Psoas muscle (tissue), 8 donors: ENCODE results near the gene CAMK2N2. TPM values are rescaled to one million over a fixed set of nuclear protein-coding genes. Genes with fewer than 3 reads are reported as not detected.

ENCODE experiments used
- ATAC-seq, 4 donors: fragments of 200-7000 bp; cut with Tn5 transposase; one replicate each; pipeline ENCODE4 v1.9.1; 2020; ENCODE audit warnings: moderate library complexity in 3 of 4, mild to moderate bottlenecking in 2 of 4
- DNase-seq, 2 donors: peaks; one replicate each; pipeline ENCODE4 v3.0.0-alpha.2; 2020
- H3K27ac ChIP-seq: fragments of 200-600 bp; one replicate; pipeline ENCODE4 v1.8.0; 2022
- H3K27me3 ChIP-seq, 3 donors: fragments of 200-600 bp in 1 of 3; one replicate each; pipeline versions ENCODE4 v1.6.1 to v1.8.0; 2013 to 2022; ENCODE audit warnings: low read length in 2 of 3, mild to moderate bottlenecking in 2 of 3, moderate library complexity in 1 of 3; ENCODE audit not compliant: insufficient read depth in 3 of 3
- H3K36me3 ChIP-seq, 2 donors: fragments of 200-600 bp in 1 of 2; one replicate each; pipeline versions ENCODE4 v1.6.1 to v1.8.0; 2013 to 2022; ENCODE audit warnings: low read depth in 1 of 2, mild to moderate bottlenecking in 1 of 2, moderate library complexity in 1 of 2; ENCODE audit not compliant: insufficient read depth in 1 of 2
- H3K4me1 ChIP-seq: fragments of 200-600 bp; one replicate; pipeline ENCODE4 v1.8.0; 2022
- H3K4me3 ChIP-seq: fragments of 200-600 bp; one replicate; pipeline ENCODE4 v1.8.0; 2022; ENCODE audit warnings: mild to moderate bottlenecking
- H3K9me3 ChIP-seq: fragments of 200-600 bp; one replicate; pipeline ENCODE4 v1.8.0; 2022
- CTCF ChIP-seq: fragments of 200-600 bp; IDR thresholded peaks from one replicate; pipeline ENCODE4 v1.8.0; 2022; ENCODE audit warnings: antibody characterized with exemption
- WGBS, 3 donors: extraction: QIAGEN DNeasy Blood & Tissue Kit; methylation state at CpG; one replicate each; pipeline versions ENCODE4 v1.1.6 to v1.1.7; 2013; 5-methylcytosine and 5-hydroxymethylcytosine counted together
- intact Hi-C, 2 donors: fragments of 100-400 bp; cut with DNase I; formaldehyde crosslinking; loops; one replicate each; pipeline versions ENCODE4 v1.11.0 to v1.14.2; 2022
- polyA plus RNA-seq, 3 donors: library from polyadenylated mRNA; stranded (reverse); fragments of 200-250 nt; gene quantifications; one replicate each; pipeline ENCODE4 v1.2.3, GENCODE V29; 2013
- total RNA-seq, 4 donors: library from RNA; stranded (reverse); fragmentation: NEBNext Ultra II Directional in 2 of 4; extraction: Animal tissue kit (Norgen Biotek cat#: 25700) in 2 of 4; gene quantifications; one replicate each; pipeline versions ENCODE4 v1.2.1 to v1.2.4, GENCODE V29; 2021 to 2023
- donor health status: healthy with polysubstance abuse.
- donor health status: DM: no; HTN: no; CAD: no; lungs with moderate emphysema.
- donor health status: Bipolar disorder and iron deficiency.
- donor health status: healthy.
- donor health status: DM: yes; HTN: yes; CAD: no.
- donor health status: DM: no; HTN: no; CAD: no.
- donor health status: DM: no; HTN: no; CAD: no.
- donor health status: DM: yes; HTN: yes; CAD: no.

The CAMK2N2 gene
- total and polyA plus RNA-seq, 7 donors: 0.01 to 0.52 TPM; not detected in 5

GRCh38 chr3:184259396-184259877 is 1.9 kb downstream of the CAMK2N2 start:
- no peak for TF ChIP-seq CTCF
- Histone ChIP-seq H3K9me3 (no peaks in the 10 kb centered on the region), H3K27ac (no peak overlapping the region), H3K4me1 (peaks cover 18% of the 10 kb centered on the region), H3K36me3 (no peaks in the 10 kb centered on the region), H3K4me3 (peak overlapping the region; percentile 28), H3K27me3 (peaks cover 0 to 58% (median 10%) of the 10 kb centered on the region in 3 donors)
- ATAC-seq (peak in 1 of 4 donors; percentile 31), DNase-seq (no peak)
- WGBS, 3 donors: 12 to 23% (median 16%) methylated on average over 11 to 28 of the region's 28 CpGs
- intact Hi-C loops: loop anchor here in 1 of 2 donors (10.0 kb wide), 1 partner anchor 365 kb away; no protein-coding TSS in a partner anchor

GRCh38 chr3:184258926-184259325 is 2.4 kb downstream of the CAMK2N2 start:
- Histone ChIP-seq H3K9me3 (no peaks in the 10 kb centered on the region), H3K4me3 (no peak overlapping the region), H3K36me3 (no peaks in the 10 kb centered on the region), H3K4me1 (peaks cover 18% of the 10 kb centered on the region), H3K27me3 (peaks cover 0 to 53% (median 9%) of the 10 kb centered on the region in 3 donors), H3K27ac (no peak overlapping the region)
- intact Hi-C loops: loop anchor here in 1 of 2 donors (10.0 kb wide), 1 partner anchor 364 kb away; no protein-coding TSS in a partner anchor
- no peak for TF ChIP-seq CTCF
- WGBS, 3 donors: 86 to 91% (median 88%) methylated on average over 5 of the region's 5 CpGs
- ATAC-seq (no peak), DNase-seq (no peak)

- no peak for DNase-seq
- ATAC-seq: no peak
- 90 to 93% (median 91%) methylated on average over 23 of the region's 23 CpGs for WGBS, 3 donors
- Histone ChIP-seq H3K4me1 (peaks cover 11% of the 10 kb centered on the region), H3K27ac (no peak overlapping the region), H3K36me3 (no peaks in the 10 kb centered on the region), H3K27me3 (peaks cover 0 to 37% (median 9%) of the 10 kb centered on the region in 3 donors), H3K9me3 (no peaks in the 10 kb centered on the region), H3K4me3 (no peak overlapping the region)
- TF ChIP-seq CTCF: no peak
- intact Hi-C loops: loop anchor here in 1 of 2 donors (10.0 kb wide), 1 partner anchor 362 kb away; no protein-coding TSS in a partner anchor
Observed at GRCh38 chr3:184257083-184257915, 4.1 kb downstream of the CAMK2N2 start.

GRCh38 chr3:184255291-184256039 is 5.9 kb downstream of the CAMK2N2 start:
- H3K9me3 ChIP-seq: no peaks in the 10 kb centered on the region
- ATAC-seq: no peak
- 91 to 97% (median 95%) methylated on average over 3 of the region's 3 CpGs for WGBS, 3 donors
- TF ChIP-seq CTCF: no peak
- H3K4me1 ChIP-seq: peaks cover 4% of the 10 kb centered on the region
- H3K4me3 ChIP-seq: no peak overlapping the region
- H3K36me3 ChIP-seq: no peaks in the 10 kb centered on the region
- intact Hi-C loops: loop anchor here in 1 of 2 donors (10.0 kb wide), 1 partner anchor 361 kb away; no protein-coding TSS in a partner anchor
- no peak for DNase-seq
- H3K27me3 ChIP-seq: peaks cover 0 to 20% (median 6%) of the 10 kb centered on the region in 3 donors
- no peak overlapping the region for H3K27ac ChIP-seq
